HepG2 (cell line): ENCODE results near the gene PIF1. TPM values are rescaled to one million over a fixed set of nuclear protein-coding genes. Genes with fewer than 3 reads are reported as not detected.

ENCODE experiments used
- ATAC-seq: fragments of 200-7000 bp; cut with Tn5 transposase; 3 replicates; pipeline ENCODE4 v1.9.1; 2020; ENCODE audit warnings: mild to moderate bottlenecking, moderate library complexity
- Bru-seq: library from RNA; stranded (reverse); fragments of 400-500 nt; gene quantifications from one replicate; lab custom pipeline; 2021; lab: Mats Ljungman, UMichigan
- BruChase-seq, 2 experiments: library from RNA; stranded (reverse); fragments of 400-500 nt; gene quantifications; one replicate each; lab custom pipeline; 2021; lab: Mats Ljungman, UMichigan
- BruUV-seq: library from RNA; stranded (reverse); fragments of 400-500 nt; replicated peaks from 2 replicates; lab custom pipeline; 2021; lab: Mats Ljungman, UMichigan
- CTCF ChIA-PET: fragments of 300-600 bp; formaldehyde crosslinking; extraction: SDS; loops from one replicate; lab custom pipeline; 2021; ENCODE audit warnings: low total read pairs, inconsistent platforms, low intra/inter-chr PET ratio; lab: Yijun Ruan, JAX
- POLR2A ChIA-PET: fragments of 350-600 bp; sonication (Branson Sonifier 250); formaldehyde crosslinking; loops from one replicate; lab custom pipeline; 2020; ENCODE audit warnings: antibody characterized with exemption, inconsistent platforms; lab: Yijun Ruan, JAX
- DNase-seq: peaks from one replicate; pipeline ENCODE4 v3.0.0-alpha.2; 2015; ENCODE audit warnings: low spot score
- FAIRE-seq: peaks from 3 replicates; lab custom pipeline; 2011; peaks lifted over from hg19 to GRCh38; lab: Jason Lieb, UNC
- H2AFZ ChIP-seq: one replicate; pipeline ENCODE4 v1.6.1; 2011; ENCODE audit warnings: low read length, inconsistent platforms
- H3K27ac ChIP-seq: fragments of 300-600 bp; 3 replicates; pipeline ENCODE4 v1.8.0; 2011; ENCODE audit warnings: mixed run types, mild to moderate bottlenecking, mixed read lengths, low read length, inconsistent platforms; ENCODE audit not compliant: insufficient read depth; ENCODE audit errors: extremely low read length
- H3K27me3 ChIP-seq, 2 experiments: fragments of 200-600 bp in 1 of 2; 2 replicates in 1 of 2; 3 replicates in 1 of 2; pipeline versions ENCODE4 v1.6.0 to v1.8.0; 2011; ENCODE audit warnings: low read length in 2 of 2, mild to moderate bottlenecking in 2 of 2, moderate library complexity in 2 of 2, inconsistent platforms in 1 of 2; ENCODE audit not compliant: insufficient read depth in 2 of 2, control insufficient read depth in 1 of 2
- H3K36me3 ChIP-seq, 2 experiments: fragments of 200-600 bp in 1 of 2; replicated peaks in 1 of 2; 2 replicates in 1 of 2; 3 replicates in 1 of 2; pipeline versions ENCODE4 v1.5.1 to v1.8.0; 2011; ENCODE audit warnings: low read length in 2 of 2, inconsistent platforms in 1 of 2; ENCODE audit not compliant: insufficient read depth in 2 of 2, control insufficient read depth in 1 of 2
- H3K4me1 ChIP-seq: 2 replicates; pipeline ENCODE4 v1.5.1; 2012; ENCODE audit warnings: low read length, inconsistent platforms; ENCODE audit not compliant: insufficient read depth
- H3K4me2 ChIP-seq: 2 replicates; pipeline ENCODE4 v1.6.0; 2011; ENCODE audit warnings: low read depth, low read length, inconsistent platforms
- H3K4me3 ChIP-seq, 3 experiments: fragments of 200-600 bp in 1 of 3; sonication (generic), shearing (Covaris generic) in 1 of 3; replicated peaks in 1 of 3; 2 replicates each; pipeline ENCODE4 v1.5.1; 2011 to 2016; ENCODE audit warnings: low read length in 3 of 3, inconsistent platforms in 2 of 3, low read depth in 2 of 3, mild to moderate bottlenecking in 2 of 3, control low read depth in 1 of 3, mixed read lengths in 1 of 3; ENCODE audit not compliant: insufficient read depth in 1 of 3
- H3K79me2 ChIP-seq: one replicate; pipeline ENCODE4 v1.6.1; 2011; ENCODE audit warnings: low read length, inconsistent platforms; ENCODE audit not compliant: insufficient read depth
- H3K9ac ChIP-seq: 2 replicates; pipeline ENCODE4 v1.6.0; 2011; ENCODE audit warnings: mild to moderate bottlenecking, low read depth, low read length, inconsistent platforms; ENCODE audit not compliant: insufficient read depth
- H3K9me3 ChIP-seq: 2 replicates; pipeline ENCODE4 v1.5.1; 2012; ENCODE audit warnings: mild to moderate bottlenecking, low read length
- H4K20me1 ChIP-seq: 2 replicates; pipeline ENCODE4 v1.6.0; 2011; ENCODE audit warnings: inconsistent platforms, mild to moderate bottlenecking, low read length, moderate library complexity; ENCODE audit not compliant: insufficient read depth
- ELF4 ChIP-seq: sonication (generic); formaldehyde crosslinking; IDR thresholded peaks from 2 replicates; pipeline ENCODE4 v1.5.0; 2020; ENCODE audit warnings: missing genetic modification reagents, mild to moderate bottlenecking, moderate library complexity, borderline replicate concordance
- NR3C1 ChIP-seq: sonication (generic); formaldehyde crosslinking; IDR thresholded peaks from 2 replicates; pipeline ENCODE4 v1.4.0; 2020; ENCODE audit warnings: missing genetic modification reagents
- ZNF709 ChIP-seq: sonication (generic); formaldehyde crosslinking; IDR thresholded peaks from 2 replicates; pipeline ENCODE4 v1.5.0; 2020; ENCODE audit warnings: mild to moderate bottlenecking, missing genetic modification reagents
- ZNF790 ChIP-seq: sonication (generic); formaldehyde crosslinking; IDR thresholded peaks from 2 replicates; pipeline ENCODE4 v1.8.0; 2022; ENCODE audit warnings: missing genetic modification reagents, mild to moderate bottlenecking, borderline replicate concordance
- WGBS: methylation state at CpG from one replicate; pipeline ENCODE4 v1.1.6; 2017; ENCODE audit warnings: low lambda C conversion rate; 5-methylcytosine and 5-hydroxymethylcytosine counted together
- in situ Hi-C: cut with HindIII; loops from 2 replicates; pipeline ENCODE4 v1.10.0; 2017; ENCODE audit warnings: low pct_unique_long_range_greater_than_20kb; ENCODE audit not compliant: extremely low pct_ligation_motif_present
- intact Hi-C: fragments of 100-400 bp; cut with micrococcal nuclease; formaldehyde crosslinking; loops from one replicate; pipeline ENCODE4 v1.10.0; 2022; ENCODE audit not compliant: unreplicated experiment
- long read RNA-seq, 2 experiments: library from RNA in 1 of 2; library from polyadenylated mRNA in 1 of 2; stranded (forward) in 1 of 2; unstranded in 1 of 2; transcript quantifications; one replicate each; pipeline ENCODE4 v2.0.0, GENCODE V29; 2019 to 2022
- polyA minus RNA-seq, 3 experiments: library from RNA; depleted of rRNA, polyadenylated mRNA; stranded (reverse); fragments of >200 nt; gene quantifications; 2 replicates each; pipeline ENCODE4 v1.2.3, GENCODE V29; 2011; ENCODE audit warnings: low replicate concordance in 1 of 3
- polyA plus RNA-seq, 8 experiments: library from polyadenylated mRNA; depleted of rRNA in 3 of 8; stranded (reverse) in 7 of 8; unstranded in 1 of 8; fragments of >200 nt; fragmentation: Illumina TruSeq in 4 of 8; extraction: Trizol in 4 of 8; gene quantifications; 2 replicates each; pipeline versions ENCODE4 v1.2.1 to v1.2.3, GENCODE V29; 2011 to 2016; ENCODE audit warnings: low read depth in 4 of 8, missing spikeins in 1 of 8, mixed read lengths in 1 of 8; ENCODE audit not compliant: insufficient read depth in 1 of 8
- total RNA-seq, 5 experiments: library from RNA; depleted of rRNA; stranded (reverse); fragments of >200 nt; fragmentation: Illumina TruSeq; extraction: Trizol; gene quantifications; 2 replicates each; pipeline ENCODE4 v1.2.3, GENCODE V29; 2016; ENCODE audit warnings: low read depth in 1 of 5
- TF ChIP-seq, protein P1 (sequence below): sonication (generic); formaldehyde crosslinking; IDR thresholded peaks from 2 replicates; pipeline ENCODE4 v1.4.0; 2020; ENCODE audit warnings: mild to moderate bottlenecking, missing genetic modification reagents
- TF ChIP-seq, protein P2 (sequence below): sonication (generic); formaldehyde crosslinking; IDR thresholded peaks from 2 replicates; pipeline ENCODE4 v1.5.1; 2020; ENCODE audit warnings: mild to moderate bottlenecking, missing genetic modification reagents, moderate library complexity

The PIF1 gene, protein sequence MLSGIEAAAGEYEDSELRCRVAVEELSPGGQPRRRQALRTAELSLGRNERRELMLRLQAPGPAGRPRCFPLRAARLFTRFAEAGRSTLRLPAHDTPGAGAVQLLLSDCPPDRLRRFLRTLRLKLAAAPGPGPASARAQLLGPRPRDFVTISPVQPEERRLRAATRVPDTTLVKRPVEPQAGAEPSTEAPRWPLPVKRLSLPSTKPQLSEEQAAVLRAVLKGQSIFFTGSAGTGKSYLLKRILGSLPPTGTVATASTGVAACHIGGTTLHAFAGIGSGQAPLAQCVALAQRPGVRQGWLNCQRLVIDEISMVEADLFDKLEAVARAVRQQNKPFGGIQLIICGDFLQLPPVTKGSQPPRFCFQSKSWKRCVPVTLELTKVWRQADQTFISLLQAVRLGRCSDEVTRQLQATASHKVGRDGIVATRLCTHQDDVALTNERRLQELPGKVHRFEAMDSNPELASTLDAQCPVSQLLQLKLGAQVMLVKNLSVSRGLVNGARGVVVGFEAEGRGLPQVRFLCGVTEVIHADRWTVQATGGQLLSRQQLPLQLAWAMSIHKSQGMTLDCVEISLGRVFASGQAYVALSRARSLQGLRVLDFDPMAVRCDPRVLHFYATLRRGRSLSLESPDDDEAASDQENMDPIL
- total RNA-seq (2016; rRNA removed; fragmentation: Illumina TruSeq; extraction: Trizol) = 8.3 and 19.7 TPM in 2 replicates
- 10.1 and 10.8 TPM in 2 replicates for total RNA-seq (2016; cell fraction: cytosol; rRNA removed; fragmentation: Illumina TruSeq; extraction: Trizol; ENCODE audit: low read depth)
- total RNA-seq (2016; cell fraction: insoluble cytoplasmic fraction; rRNA removed; fragmentation: Illumina TruSeq; extraction: Trizol) = 7.8 and 21.1 TPM in 2 replicates
- total RNA-seq (2016; cell fraction: membrane; rRNA removed; fragmentation: Illumina TruSeq; extraction: Trizol) = 8.0 and 9.6 TPM in 2 replicates
- 22.6 and 34.5 TPM in 2 replicates for total RNA-seq (2016; cell fraction: nucleus; rRNA removed; fragmentation: Illumina TruSeq; extraction: Trizol)
- polyA plus RNA-seq (2011; rRNA removed) = 14.0 and 18.5 TPM in 2 replicates
- 5.4 and 11.1 TPM in 2 replicates for polyA plus RNA-seq (2011; cell fraction: cytosol; rRNA removed)
- 50.6 and 90.5 TPM in 2 replicates for polyA plus RNA-seq (2011; cell fraction: nucleus; rRNA removed)
- polyA plus RNA-seq (2012) = 3.2 and 9.0 TPM in 2 replicates
- polyA plus RNA-seq (2016; cell fraction: cytosol; fragmentation: Illumina TruSeq; extraction: Trizol; ENCODE audit: low read depth) = 1.2 and 1.3 TPM in 2 replicates
- 7.2 and 8.0 TPM in 2 replicates for polyA plus RNA-seq (2016; cell fraction: insoluble cytoplasmic fraction; fragmentation: Illumina TruSeq; extraction: Trizol; ENCODE audit: low read depth)
- polyA plus RNA-seq (2016; cell fraction: membrane; fragmentation: Illumina TruSeq; extraction: Trizol; ENCODE audit: low read depth) = 3.6 and 4.0 TPM in 2 replicates
- polyA plus RNA-seq (2016; cell fraction: nucleus; fragmentation: Illumina TruSeq; extraction: Trizol; ENCODE audit: insufficient read depth, low read depth) = 105 and 116 TPM in 2 replicates
- polyA minus RNA-seq (2011; rRNA and poly(A)+ RNA removed; ENCODE audit: low replicate concordance) = 12.7 and 35.9 TPM in 2 replicates
- polyA minus RNA-seq (2011; cell fraction: cytosol; rRNA and poly(A)+ RNA removed) = 1.6 and 4.1 TPM in 2 replicates
- 11.4 and 16.5 TPM in 2 replicates for polyA minus RNA-seq (2011; cell fraction: nucleus; rRNA and poly(A)+ RNA removed)
- percentile 58 among the genes with signal in this experiment for Bru-seq, nascent RNA
- BruChase-seq, experiment 1, labeled RNA remaining after a 6-hour chase = percentile 62 among the genes with signal in this experiment
- BruChase-seq, experiment 2, labeled RNA remaining after a 2-hour chase = percentile 57 among the genes with signal in this experiment
- long read RNA-seq, experiment 1, partial matches to known transcripts = 2 of 7 reads
- long read RNA-seq, experiment 1, other reads (novel, unspliced or antisense) = 0 of 7 reads
- long read RNA-seq, experiment 2, partial matches to known transcripts = 0 of 3 reads
- long read RNA-seq, experiment 2, other reads (novel, unspliced or antisense) = 1 of 3 reads

DNA sequence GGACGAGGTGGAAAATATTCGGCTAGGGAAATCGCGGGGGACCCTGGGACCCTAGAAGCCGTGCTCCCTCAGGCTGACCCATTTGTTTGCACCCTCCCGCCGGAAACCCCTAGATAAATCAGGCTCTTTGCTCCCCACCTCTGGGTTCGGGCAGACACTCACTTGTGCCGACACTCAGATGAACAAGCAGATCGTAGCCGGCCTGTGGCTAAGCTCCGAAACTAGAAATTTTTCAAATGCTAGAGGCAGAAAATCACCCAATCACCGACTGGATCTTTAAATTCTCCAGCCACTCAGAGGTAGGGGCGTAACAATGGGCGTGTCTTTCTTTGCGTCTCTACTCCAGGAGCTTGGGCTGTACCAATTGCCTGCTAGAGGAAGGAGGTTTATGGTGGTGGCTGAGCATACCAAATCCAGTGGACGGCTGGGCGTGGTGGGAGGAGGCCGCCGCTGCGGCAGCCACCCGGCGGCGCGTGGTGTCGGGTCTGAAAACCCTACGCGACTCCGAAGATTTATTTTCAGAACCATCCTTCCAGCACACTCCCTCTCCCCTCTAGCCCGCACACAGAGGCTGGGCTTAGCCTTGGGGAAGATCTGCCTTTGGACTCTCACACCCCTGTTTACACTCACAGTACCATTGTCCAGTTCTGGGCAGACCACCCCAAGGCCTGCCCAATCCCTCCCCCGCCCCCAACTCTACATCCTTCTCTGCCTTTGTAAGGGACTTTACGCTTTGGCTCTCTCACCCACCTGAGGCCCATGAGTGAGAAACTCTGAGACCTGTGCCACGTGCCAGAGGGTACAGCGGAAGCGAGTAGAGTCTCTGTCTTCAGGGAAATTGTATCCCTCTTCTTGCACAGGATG lies at the start of gene PIF1:
Gene PIF1, minus strand, starts transcription at position 217 of the 864 bp plus-strand sequence. CDS start 1,312 bp downstream, outside the sequence.
- peak; percentile 94 for FAIRE-seq
- Histone ChIP-seq H3K27ac (peak within 1 kb of the TSS; percentile 93), H3K27me3 (no peaks in the 10 kb centered on the region; a peak in 1 of 5 replicates), H3K4me2 (peak within 1 kb of the TSS; percentile 99), H3K9me3 (no peaks in the 10 kb centered on the region), H3K79me2 (peaks cover 15% of the 10 kb centered on the region), H3K4me3 (peak within 1 kb of the TSS; percentile 70 to 92 (median 79)), H3K9ac (peak within 1 kb of the TSS; percentile 79), H3K4me1 (peaks cover 28% of the 10 kb centered on the region), H2AFZ (peak within 1 kb of the TSS; percentile 79), H4K20me1 (no peaks in the 10 kb centered on the region), H3K36me3 (peaks cover 2 to 11% of the 10 kb centered on the region in 2 experiments; a peak in 3 of 5 replicates)
- WGBS = 0% methylated on average over 28 of the region's 35 CpGs
- POLR2A ChIA-PET = interaction anchor here (0.6 to 2.3 kb wide), 8 partner anchors 8 to 254 kb away, joined by 3 to 23 read pairs (median 4); partner anchors contain the start of gene PLEKHO2
- in situ Hi-C loops (no loop called here), intact Hi-C loops (no loop called here)
- TSS peak; percentile 79 for BruUV-seq
- peak; percentile 97 for ATAC-seq
- CTCF ChIA-PET = no interaction called here
- DNase-seq = peak; percentile 98
- TF ChIP-seq, protein P1, sequence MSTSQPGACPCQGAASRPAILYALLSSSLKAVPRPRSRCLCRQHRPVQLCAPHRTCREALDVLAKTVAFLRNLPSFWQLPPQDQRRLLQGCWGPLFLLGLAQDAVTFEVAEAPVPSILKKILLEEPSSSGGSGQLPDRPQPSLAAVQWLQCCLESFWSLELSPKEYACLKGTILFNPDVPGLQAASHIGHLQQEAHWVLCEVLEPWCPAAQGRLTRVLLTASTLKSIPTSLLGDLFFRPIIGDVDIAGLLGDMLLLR (CRISPR knock-in tag) = no peak
- TF ChIP-seq ZNF709 (peak; percentile 50; the same call in 1 of the 2 replicates), ELF4 (CRISPR knock-in tag) (no peak), ZNF790 (CRISPR knock-in tag) (0 out of 2 replicates have a peak, but pooled peaks have one; percentile 51), NR3C1 (CRISPR knock-in tag) (no peak)
- TF ChIP-seq, protein P2, sequence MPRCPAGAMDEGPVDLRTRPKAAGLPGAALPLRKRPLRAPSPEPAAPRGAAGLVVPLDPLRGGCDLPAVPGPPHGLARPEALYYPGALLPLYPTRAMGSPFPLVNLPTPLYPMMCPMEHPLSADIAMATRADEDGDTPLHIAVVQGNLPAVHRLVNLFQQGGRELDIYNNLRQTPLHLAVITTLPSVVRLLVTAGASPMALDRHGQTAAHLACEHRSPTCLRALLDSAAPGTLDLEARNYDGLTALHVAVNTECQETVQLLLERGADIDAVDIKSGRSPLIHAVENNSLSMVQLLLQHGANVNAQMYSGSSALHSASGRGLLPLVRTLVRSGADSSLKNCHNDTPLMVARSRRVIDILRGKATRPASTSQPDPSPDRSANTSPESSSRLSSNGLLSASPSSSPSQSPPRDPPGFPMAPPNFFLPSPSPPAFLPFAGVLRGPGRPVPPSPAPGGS (CRISPR knock-in tag) = 0 out of 2 replicates have a peak, but pooled peaks have one; percentile 65
